ENCODE measurements around the gene UNK. TPM values are rescaled to one million over a fixed set of nuclear protein-coding genes. Genes with fewer than 3 reads are reported as not detected.
A peak's percentile ranks its signal among the peaks of the same experiment; 100 is the strongest.

UNK gene
- total and polyA plus RNA-seq, 9 of the 15 experiments (the other 6 are each of a cell fraction or from before 2014, with no cell fraction given), result 12.8 to 38.6 (median 24.8) TPM

- H3K4me3 ChIP-seq, result no peak overlapping the region
- FAIRE-seq, result no peak
- peak overlapping the region in 1 of 2 experiments; percentile 14; a peak in 2 of 4 replicates for H3K9ac ChIP-seq (ENCODE audit: insufficient read depth in 1 of 2, low read depth in 2 of 2, low read length in 2 of 2)
- in situ Hi-C loops (cut with MboI), result no loop called here
- H3K27ac ChIP-seq (ENCODE audit: extremely low read depth, low read depth, low read length), result no peak overlapping the region; the same call in 2 of the 3 replicates
- peaks cover 8 to 58% of the 10 kb centered on the region in 2 experiments; a peak in 4 of 5 replicates for H3K4me1 ChIP-seq (replicated peaks in 1 of 2; ENCODE audit: control insufficient read depth in 2 of 2, insufficient read depth in 2 of 2, low read length in 2 of 2)
- WGBS (ENCODE audit: insufficient coverage, low coverage, missing lambda C conversion rate), result 86% methylated on average over 4 of the region's 7 CpGs
- no peaks in the 10 kb centered on the region for H3K27me3 ChIP-seq (ENCODE audit: control insufficient read depth in 2 of 2, insufficient read depth in 2 of 2, low read length in 2 of 2)
- H3K9me3 ChIP-seq (replicated peaks; ENCODE audit: control insufficient read depth, insufficient read depth, low read depth, low read length), result no peaks in the 10 kb centered on the region
- H2AFZ ChIP-seq (ENCODE audit: low read depth, low read length), result no peak overlapping the region
- no peak for ATAC-seq
- no peak overlapping the region for H3K4me2 ChIP-seq (ENCODE audit: insufficient read depth, low read length)
- intact Hi-C loops (cut with micrococcal nuclease), result no loop called here
- no peaks in the 10 kb centered on the region for H3K9me1 ChIP-seq (ENCODE audit: control insufficient read depth, insufficient read depth, low read length)
- POLR2A ChIA-PET, result interaction anchor here (2.0 to 4.7 kb wide), 2 partner anchors 13 to 58 kb away, joined by 5 to 36 read pairs; no protein-coding TSS in a partner anchor
- BruUV-seq (replicated peaks), result no TSS peak
- CTCF ChIA-PET (ENCODE audit: low intra/inter-chr PET ratio), result no interaction called here
- TF ChIP-seq, protein P1, sequence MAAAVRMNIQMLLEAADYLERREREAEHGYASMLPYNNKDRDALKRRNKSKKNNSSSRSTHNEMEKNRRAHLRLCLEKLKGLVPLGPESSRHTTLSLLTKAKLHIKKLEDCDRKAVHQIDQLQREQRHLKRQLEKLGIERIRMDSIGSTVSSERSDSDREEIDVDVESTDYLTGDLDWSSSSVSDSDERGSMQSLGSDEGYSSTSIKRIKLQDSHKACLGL (CRISPR knock-in tag; IDR thresholded peaks at IDR 0.05; ENCODE audit: borderline replicate concordance, poor library complexity, severe bottlenecking), result no peak
- TF ChIP-seq HLTF (IDR thresholded peaks at IDR 0.05) (no peak), BRCA1 (IDR thresholded peaks at IDR 0.05) (no peak), BRCA1 (CRISPR knock-in tag; IDR thresholded peaks at IDR 0.05) (no peak), ZNF217 (CRISPR knock-in tag; IDR thresholded peaks at IDR 0.05) (no peak), SMAD4 (CRISPR knock-in tag; conservative IDR thresholded peaks at IDR 0.05) (no peak), POLR2G (IDR thresholded peaks at IDR 0.05; ENCODE audit: low read depth, low read length) (peak; percentile 39; the same call in 1 of the 2 replicates), FOXJ2 (tag; IDR thresholded peaks at IDR 0.05) (no peak), RNF219 (CRISPR knock-in tag; IDR thresholded peaks at IDR 0.05) (no peak), STAT5A (IDR thresholded peaks at IDR 0.05; ENCODE audit: borderline replicate concordance, low read length) (no peak), RBM17 (IDR thresholded peaks at IDR 0.05; ENCODE audit: borderline replicate concordance, low read depth, low read length) (no peak), CHCHD3 (CRISPR knock-in tag; IDR thresholded peaks at IDR 0.05) (no peak), NFATC3 (IDR thresholded peaks at IDR 0.05) (no peak), RBFOX2 (IDR thresholded peaks at IDR 0.05; ENCODE audit: low read depth, low read length) (0 out of 2 replicates have a peak, but pooled peaks have one; percentile 62), SP2 (IDR thresholded peaks at IDR 0.05; ENCODE audit: extremely low read depth, low read depth, low read length, poor library complexity, severe bottlenecking) (no peak), TSC22D4 (tag; IDR thresholded peaks at IDR 0.05) (no peak), POLR2B (IDR thresholded peaks at IDR 0.05; ENCODE audit: low read depth, partially characterized antibody) (peak; percentile 21), ZFX (CRISPR knock-in tag; IDR thresholded peaks at IDR 0.05) (0 out of 2 replicates have a peak, but pooled peaks have one; percentile 10), TCFL5 (CRISPR knock-in tag; conservative IDR thresholded peaks at IDR 0.05) (no peak), ZNF12 (CRISPR knock-in tag; IDR thresholded peaks at IDR 0.05) (no peak)
- TF ChIP-seq, protein P2, sequence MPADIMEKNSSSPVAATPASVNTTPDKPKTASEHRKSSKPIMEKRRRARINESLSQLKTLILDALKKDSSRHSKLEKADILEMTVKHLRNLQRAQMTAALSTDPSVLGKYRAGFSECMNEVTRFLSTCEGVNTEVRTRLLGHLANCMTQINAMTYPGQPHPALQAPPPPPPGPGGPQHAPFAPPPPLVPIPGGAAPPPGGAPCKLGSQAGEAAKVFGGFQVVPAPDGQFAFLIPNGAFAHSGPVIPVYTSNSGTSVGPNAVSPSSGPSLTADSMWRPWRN (IDR thresholded peaks at IDR 0.05; ENCODE audit: low read depth), result no peak
- DNase-seq (ENCODE audit: extremely low read depth in 1 of 4, low spot score in 3 of 4), result no peak
- H4K20me1 ChIP-seq (replicated peaks; ENCODE audit: control insufficient read depth, insufficient read depth, low read length), result no peaks in the 10 kb centered on the region
- H3K36me3 ChIP-seq (ENCODE audit: control insufficient read depth, insufficient read depth, low read length), result peaks cover 85% of the 10 kb centered on the region; the same call in 2 of the 3 replicates
- peaks cover 24% of the 10 kb centered on the region for H3K79me2 ChIP-seq (ENCODE audit: control insufficient read depth, insufficient read depth, low read length)
Observed at GRCh38 chr17:75837899-75838298, 53.3 kb downstream of the UNK start.
